Activated T-helper 1 cell treated with anti-CD3 and anti-CD28 coated beads, Interleukin-12 subunit alpha, Interleukin-12 subunit beta, Interleukin-2, Interleukin-4 antibody, amounts not matched to agents 30 ng/mL and 10 ng/mL and 1 ng/mL, durations not matched to agents 14 hours and 24 hours and 36 hours (primary cell): ENCODE measurements around the gene RYR3. TPM values are rescaled to one million over a fixed set of nuclear protein-coding genes. Genes with fewer than 3 reads are reported as not detected.

Source experiments
- DNase-seq: peaks from one replicate; pipeline ENCODE4 v3.0.0; 2021; ENCODE audit warnings: low spot score
- H3K27ac Mint-ChIP-seq: one replicate; pipeline ENCODE4 v1.8.0; 2021; ENCODE audit warnings: mild to moderate bottlenecking, mixed read lengths
- H3K27me3 Mint-ChIP-seq: one replicate; pipeline ENCODE4 v1.8.0; 2022; ENCODE audit warnings: mild to moderate bottlenecking, moderate library complexity, mixed read lengths; ENCODE audit not compliant: insufficient read depth
- H3K36me3 Mint-ChIP-seq: one replicate; pipeline ENCODE4 v1.8.0; 2021; ENCODE audit warnings: low read depth, mixed read lengths
- H3K4me1 Mint-ChIP-seq: one replicate; pipeline ENCODE4 v1.8.0; 2021; ENCODE audit warnings: low read depth, mixed read lengths
- H3K4me3 Mint-ChIP-seq: one replicate; pipeline ENCODE4 v1.8.0; 2021; ENCODE audit warnings: mild to moderate bottlenecking, moderate library complexity, mixed read lengths
- H3K9me3 Mint-ChIP-seq: one replicate; pipeline ENCODE4 v1.8.0; 2021; ENCODE audit warnings: mixed read lengths
- intact Hi-C: fragments of 100-400 bp; cut with micrococcal nuclease; formaldehyde crosslinking; loops from one replicate; pipeline ENCODE4 v1.15.1; 2024
- total RNA-seq: library from RNA; stranded (reverse); gene quantifications from 2 replicates; pipeline ENCODE4 v1.2.3, GENCODE V29; 2022

The RYR3 gene
- total RNA-seq, 1 donor from 2014 or later = not detected

GRCh38 chr15:33746203-33746602, 435.4 kb downstream of the RYR3 start:
- H3K27me3 Mint-ChIP-seq = no peaks in the 10 kb centered on the region
- no peaks in the 10 kb centered on the region for H3K9me3 Mint-ChIP-seq
- H3K27ac Mint-ChIP-seq = no peak overlapping the region
- DNase-seq = no peak
- no peak overlapping the region for H3K4me3 Mint-ChIP-seq
- intact Hi-C loops = no loop called here
- H3K36me3 Mint-ChIP-seq = no peaks in the 10 kb centered on the region
- no peaks in the 10 kb centered on the region for H3K4me1 Mint-ChIP-seq

GRCh38 chr15:33753012-33753411, 442.2 kb downstream of the RYR3 start:
- no peak overlapping the region for H3K27ac Mint-ChIP-seq
- no peaks in the 10 kb centered on the region for H3K9me3 Mint-ChIP-seq
- intact Hi-C loops = no loop called here
- DNase-seq = no peak
- H3K4me1 Mint-ChIP-seq = no peaks in the 10 kb centered on the region
- H3K36me3 Mint-ChIP-seq = no peaks in the 10 kb centered on the region
- H3K27me3 Mint-ChIP-seq = no peaks in the 10 kb centered on the region
- no peak overlapping the region for H3K4me3 Mint-ChIP-seq

GRCh38 chr15:33754242-33754641, 443.5 kb downstream of the RYR3 start:
- Mint-ChIP-seq H3K4me1 (no peaks in the 10 kb centered on the region), H3K4me3 (no peak overlapping the region), H3K9me3 (no peaks in the 10 kb centered on the region), H3K27me3 (no peaks in the 10 kb centered on the region), H3K27ac (no peak overlapping the region), H3K36me3 (no peaks in the 10 kb centered on the region)
- intact Hi-C loops = no loop called here
- DNase-seq = no peak

- H3K4me1 Mint-ChIP-seq = no peaks in the 10 kb centered on the region
- no peak for DNase-seq
- no peak overlapping the region for H3K4me3 Mint-ChIP-seq
- H3K27ac Mint-ChIP-seq = no peak overlapping the region
- intact Hi-C loops = no loop called here
- no peaks in the 10 kb centered on the region for H3K9me3 Mint-ChIP-seq
- no peaks in the 10 kb centered on the region for H3K36me3 Mint-ChIP-seq
- H3K27me3 Mint-ChIP-seq = peaks cover 2% of the 10 kb centered on the region
Measured at GRCh38 chr15:33756961-33757360, 446.2 kb downstream of the RYR3 start.

- H3K4me1 Mint-ChIP-seq = no peaks in the 10 kb centered on the region
- no peak overlapping the region for H3K4me3 Mint-ChIP-seq
- H3K36me3 Mint-ChIP-seq = no peaks in the 10 kb centered on the region
- no peak for DNase-seq
- H3K9me3 Mint-ChIP-seq = no peaks in the 10 kb centered on the region
- intact Hi-C loops = no loop called here
- H3K27me3 Mint-ChIP-seq = peaks cover 2% of the 10 kb centered on the region
- H3K27ac Mint-ChIP-seq = no peak overlapping the region
Measured at GRCh38 chr15:33757516-33758232, 446.9 kb downstream of the RYR3 start.

GRCh38 chr15:33766389-33766788, 455.6 kb downstream of the RYR3 start:
- H3K4me1 Mint-ChIP-seq = no peaks in the 10 kb centered on the region
- H3K36me3 Mint-ChIP-seq = no peaks in the 10 kb centered on the region
- H3K9me3 Mint-ChIP-seq = no peaks in the 10 kb centered on the region
- H3K27me3 Mint-ChIP-seq = peaks cover 2% of the 10 kb centered on the region
- no peak for DNase-seq
- no peak overlapping the region for H3K4me3 Mint-ChIP-seq
- no peak overlapping the region for H3K27ac Mint-ChIP-seq
- intact Hi-C loops = no loop called here

GRCh38 chr15:33768670-33769190, 458.0 kb downstream of the RYR3 start:
- Mint-ChIP-seq H3K9me3 (no peaks in the 10 kb centered on the region), H3K4me3 (no peak overlapping the region)
- intact Hi-C loops = no loop called here

GRCh38 chr15:33773969-33774368, 463.2 kb downstream of the RYR3 start:
- H3K4me1 Mint-ChIP-seq = no peaks in the 10 kb centered on the region
- no peak for DNase-seq
- intact Hi-C loops = no loop called here
- H3K9me3 Mint-ChIP-seq = no peaks in the 10 kb centered on the region
- H3K27ac Mint-ChIP-seq = no peak overlapping the region
- no peak overlapping the region for H3K4me3 Mint-ChIP-seq
- H3K27me3 Mint-ChIP-seq = peaks cover 2% of the 10 kb centered on the region
- H3K36me3 Mint-ChIP-seq = no peaks in the 10 kb centered on the region

More at GRCh38 chr15:33768670-33769190, 458.0 kb downstream of the RYR3 start:
- H3K27me3 Mint-ChIP-seq = peaks cover 2% of the 10 kb centered on the region
- H3K36me3 Mint-ChIP-seq = no peaks in the 10 kb centered on the region
- no peaks in the 10 kb centered on the region for H3K4me1 Mint-ChIP-seq
- no peak for DNase-seq
- no peak overlapping the region for H3K27ac Mint-ChIP-seq

- H3K4me1 Mint-ChIP-seq = no peaks in the 10 kb centered on the region
- intact Hi-C loops = no loop called here
Measured at GRCh38 chr15:33778852-33779251, 468.1 kb downstream of the RYR3 start.

GRCh38 chr15:33780011-33780768, 469.4 kb downstream of the RYR3 start:
- Mint-ChIP-seq H3K27me3 (peaks cover 2% of the 10 kb centered on the region), H3K9me3 (no peaks in the 10 kb centered on the region), H3K36me3 (no peaks in the 10 kb centered on the region), H3K27ac (no peak overlapping the region), H3K4me1 (no peaks in the 10 kb centered on the region), H3K4me3 (no peak overlapping the region)
- intact Hi-C loops = no loop called here
- no peak for DNase-seq

More at GRCh38 chr15:33778852-33779251, 468.1 kb downstream of the RYR3 start:
- H3K4me3 Mint-ChIP-seq = no peak overlapping the region
- H3K27me3 Mint-ChIP-seq = no peaks in the 10 kb centered on the region
- no peaks in the 10 kb centered on the region for H3K9me3 Mint-ChIP-seq
- no peak for DNase-seq
- no peaks in the 10 kb centered on the region for H3K36me3 Mint-ChIP-seq
- no peak overlapping the region for H3K27ac Mint-ChIP-seq

GRCh38 chr15:33782966-33783365, 472.2 kb downstream of the RYR3 start:
- Mint-ChIP-seq H3K4me3 (no peak overlapping the region), H3K4me1 (no peaks in the 10 kb centered on the region), H3K27ac (no peak overlapping the region), H3K27me3 (peaks cover 4% of the 10 kb centered on the region), H3K9me3 (no peaks in the 10 kb centered on the region), H3K36me3 (no peaks in the 10 kb centered on the region)
- DNase-seq = no peak
- intact Hi-C loops = no loop called here

- H3K27ac Mint-ChIP-seq = no peak overlapping the region
- no peaks in the 10 kb centered on the region for H3K36me3 Mint-ChIP-seq
- intact Hi-C loops = no loop called here
- no peaks in the 10 kb centered on the region for H3K9me3 Mint-ChIP-seq
- DNase-seq = no peak
- no peaks in the 10 kb centered on the region for H3K4me1 Mint-ChIP-seq
- H3K27me3 Mint-ChIP-seq = peaks cover 4% of the 10 kb centered on the region
- no peak overlapping the region for H3K4me3 Mint-ChIP-seq
Measured at GRCh38 chr15:33785366-33785765, 474.6 kb downstream of the RYR3 start.

- Mint-ChIP-seq H3K4me1 (no peaks in the 10 kb centered on the region), H3K27me3 (peaks cover 4% of the 10 kb centered on the region), H3K9me3 (no peaks in the 10 kb centered on the region), H3K27ac (no peak overlapping the region), H3K36me3 (no peaks in the 10 kb centered on the region), H3K4me3 (no peak overlapping the region)
- no peak for DNase-seq
- intact Hi-C loops = no loop called here
Measured at GRCh38 chr15:33788906-33789540, 478.3 kb downstream of the RYR3 start.
